HepG2 (cell line): ENCODE measurements around the gene CALD1. TPM values are rescaled to one million over a fixed set of nuclear protein-coding genes. Genes with fewer than 3 reads are reported as not detected.

ENCODE experiments used
- ATAC-seq: fragments of 200-7000 bp; cut with Tn5 transposase; 3 replicates; pipeline ENCODE4 v1.9.1; 2020; ENCODE audit warnings: mild to moderate bottlenecking, moderate library complexity
- BruUV-seq: library from RNA; stranded (reverse); fragments of 400-500 nt; replicated peaks from 2 replicates; lab custom pipeline; 2021; lab: Mats Ljungman, UMichigan
- CTCF ChIA-PET: fragments of 300-600 bp; formaldehyde crosslinking; extraction: SDS; loops from one replicate; lab custom pipeline; 2021; ENCODE audit warnings: low total read pairs, inconsistent platforms, low intra/inter-chr PET ratio; lab: Yijun Ruan, JAX
- POLR2A ChIA-PET: fragments of 350-600 bp; sonication (Branson Sonifier 250); formaldehyde crosslinking; loops from one replicate; lab custom pipeline; 2020; ENCODE audit warnings: antibody characterized with exemption, inconsistent platforms; lab: Yijun Ruan, JAX
- DNase-seq: peaks from one replicate; pipeline ENCODE4 v3.0.0-alpha.2; 2015; ENCODE audit warnings: low spot score
- FAIRE-seq: peaks from 3 replicates; lab custom pipeline; 2011; peaks lifted over from hg19 to GRCh38; lab: Jason Lieb, UNC
- H2AFZ ChIP-seq: one replicate; pipeline ENCODE4 v1.6.1; 2011; ENCODE audit warnings: low read length, inconsistent platforms
- H3K27ac ChIP-seq: fragments of 300-600 bp; 3 replicates; pipeline ENCODE4 v1.8.0; 2011; ENCODE audit warnings: mixed run types, mild to moderate bottlenecking, mixed read lengths, low read length, inconsistent platforms; ENCODE audit not compliant: insufficient read depth; ENCODE audit errors: extremely low read length
- H3K27me3 ChIP-seq, 2 experiments: fragments of 200-600 bp in 1 of 2; 2 replicates in 1 of 2; 3 replicates in 1 of 2; pipeline versions ENCODE4 v1.6.0 to v1.8.0; 2011; ENCODE audit warnings: low read length in 2 of 2, mild to moderate bottlenecking in 2 of 2, moderate library complexity in 2 of 2, inconsistent platforms in 1 of 2; ENCODE audit not compliant: insufficient read depth in 2 of 2, control insufficient read depth in 1 of 2
- H3K36me3 ChIP-seq, 2 experiments: fragments of 200-600 bp in 1 of 2; replicated peaks in 1 of 2; 2 replicates in 1 of 2; 3 replicates in 1 of 2; pipeline versions ENCODE4 v1.5.1 to v1.8.0; 2011; ENCODE audit warnings: low read length in 2 of 2, inconsistent platforms in 1 of 2; ENCODE audit not compliant: insufficient read depth in 2 of 2, control insufficient read depth in 1 of 2
- H3K4me1 ChIP-seq: 2 replicates; pipeline ENCODE4 v1.5.1; 2012; ENCODE audit warnings: low read length, inconsistent platforms; ENCODE audit not compliant: insufficient read depth
- H3K4me2 ChIP-seq: 2 replicates; pipeline ENCODE4 v1.6.0; 2011; ENCODE audit warnings: low read depth, low read length, inconsistent platforms
- H3K4me3 ChIP-seq, 3 experiments: fragments of 200-600 bp in 1 of 3; sonication (generic), shearing (Covaris generic) in 1 of 3; replicated peaks in 1 of 3; 2 replicates each; pipeline ENCODE4 v1.5.1; 2011 to 2016; ENCODE audit warnings: low read length in 3 of 3, inconsistent platforms in 2 of 3, low read depth in 2 of 3, mild to moderate bottlenecking in 2 of 3, control low read depth in 1 of 3, mixed read lengths in 1 of 3; ENCODE audit not compliant: insufficient read depth in 1 of 3
- H3K79me2 ChIP-seq: one replicate; pipeline ENCODE4 v1.6.1; 2011; ENCODE audit warnings: low read length, inconsistent platforms; ENCODE audit not compliant: insufficient read depth
- H3K9ac ChIP-seq: 2 replicates; pipeline ENCODE4 v1.6.0; 2011; ENCODE audit warnings: mild to moderate bottlenecking, low read depth, low read length, inconsistent platforms; ENCODE audit not compliant: insufficient read depth
- H3K9me3 ChIP-seq: 2 replicates; pipeline ENCODE4 v1.5.1; 2012; ENCODE audit warnings: mild to moderate bottlenecking, low read length
- H4K20me1 ChIP-seq: 2 replicates; pipeline ENCODE4 v1.6.0; 2011; ENCODE audit warnings: inconsistent platforms, mild to moderate bottlenecking, low read length, moderate library complexity; ENCODE audit not compliant: insufficient read depth
- CEBPB ChIP-seq: IDR thresholded peaks from 2 replicates; pipeline ENCODE4 v1.6.1; 2011; ENCODE audit warnings: low read depth, low read length, improper control_type of control experiment, borderline replicate concordance
- CREBL2 ChIP-seq: sonication (generic); formaldehyde crosslinking; IDR thresholded peaks from 2 replicates; pipeline ENCODE4 v1.8.1; 2023; ENCODE audit warnings: missing genetic modification reagents, mild to moderate bottlenecking, borderline replicate concordance
- ELK4 ChIP-seq: sonication (generic); formaldehyde crosslinking; IDR thresholded peaks from 2 replicates; pipeline ENCODE4 v1.9.0; 2021; ENCODE audit warnings: missing genetic modification reagents, borderline replicate concordance
- GATAD2A ChIP-seq: IDR thresholded peaks from 2 replicates; pipeline ENCODE4 v1.6.1; 2016
- HDAC1 ChIP-seq: sonication (generic); formaldehyde crosslinking; IDR thresholded peaks from 2 replicates; pipeline ENCODE4 v1.5.1; 2020; ENCODE audit warnings: mild to moderate bottlenecking, missing genetic modification reagents
- KAT8 ChIP-seq: IDR thresholded peaks from 2 replicates; pipeline ENCODE4 v1.6.1; 2016; ENCODE audit warnings: missing genetic modification reagents, missing compliant biosample characterization
- KLF11 ChIP-seq: IDR thresholded peaks from 2 replicates; pipeline ENCODE4 v1.6.1; 2016; ENCODE audit warnings: missing compliant biosample characterization
- NR3C1 ChIP-seq: sonication (generic); formaldehyde crosslinking; IDR thresholded peaks from 2 replicates; pipeline ENCODE4 v1.4.0; 2020; ENCODE audit warnings: missing genetic modification reagents
- SIX1 ChIP-seq: sonication (generic); formaldehyde crosslinking; IDR thresholded peaks from 2 replicates; pipeline ENCODE4 v1.4.0; 2020; ENCODE audit warnings: missing genetic modification reagents, borderline replicate concordance
- SMAD9 ChIP-seq: sonication (generic); formaldehyde crosslinking; IDR thresholded peaks from 2 replicates; pipeline ENCODE4 v1.5.1; 2020; ENCODE audit warnings: mild to moderate bottlenecking, missing genetic modification reagents
- SOX13 ChIP-seq, 3 experiments: fragments of 450-650 bp in 1 of 3; sonication (generic) in 1 of 3; formaldehyde crosslinking in 1 of 3; IDR thresholded peaks in 2 of 3; conservative IDR thresholded peaks in 1 of 3; 2 replicates each; pipeline versions ENCODE4 v1.5.0 to v1.6.1; 2016 to 2020; ENCODE audit warnings: antibody characterized with exemption in 1 of 3, mild to moderate bottlenecking in 1 of 3, missing compliant biosample characterization in 1 of 3, missing genetic modification reagents in 1 of 3, moderate library complexity in 1 of 3
- U2AF2 ChIP-seq: fragments of 200-400 bp; formaldehyde crosslinking; IDR thresholded peaks from 2 replicates; pipeline ENCODE4 v1.6.1; 2017; ENCODE audit warnings: low read depth, mild to moderate bottlenecking, low read length
- ZBTB1 ChIP-seq: sonication (generic); formaldehyde crosslinking; IDR thresholded peaks from 2 replicates; pipeline ENCODE4 v1.4.0; 2020; ENCODE audit warnings: missing genetic modification reagents, borderline replicate concordance
- ZBTB10 ChIP-seq: sonication (generic); formaldehyde crosslinking; IDR thresholded peaks from 2 replicates; pipeline ENCODE4 v1.4.0; 2020; ENCODE audit warnings: missing genetic modification reagents, borderline replicate concordance
- ZFP90 ChIP-seq: sonication (generic); formaldehyde crosslinking; IDR thresholded peaks from 2 replicates; pipeline ENCODE4 v1.8.0; 2022; ENCODE audit warnings: missing genetic modification reagents, mild to moderate bottlenecking, inconsistent platforms, borderline replicate concordance
- ZNF121 ChIP-seq: sonication (generic); formaldehyde crosslinking; IDR thresholded peaks from 2 replicates; pipeline ENCODE4 v1.5.0; 2020; ENCODE audit warnings: mild to moderate bottlenecking, missing genetic modification reagents
- WGBS: methylation state at CpG from one replicate; pipeline ENCODE4 v1.1.6; 2017; ENCODE audit warnings: low lambda C conversion rate; 5-methylcytosine and 5-hydroxymethylcytosine counted together
- in situ Hi-C: cut with HindIII; loops from 2 replicates; pipeline ENCODE4 v1.10.0; 2017; ENCODE audit warnings: low pct_unique_long_range_greater_than_20kb; ENCODE audit not compliant: extremely low pct_ligation_motif_present
- intact Hi-C: fragments of 100-400 bp; cut with micrococcal nuclease; formaldehyde crosslinking; loops from one replicate; pipeline ENCODE4 v1.10.0; 2022; ENCODE audit not compliant: unreplicated experiment
- polyA plus RNA-seq, 8 experiments: library from polyadenylated mRNA; depleted of rRNA in 3 of 8; stranded (reverse) in 7 of 8; unstranded in 1 of 8; fragments of >200 nt; fragmentation: Illumina TruSeq in 4 of 8; extraction: Trizol in 4 of 8; gene quantifications; 2 replicates each; pipeline versions ENCODE4 v1.2.1 to v1.2.3, GENCODE V29; 2011 to 2016; ENCODE audit warnings: low read depth in 4 of 8, missing spikeins in 1 of 8, mixed read lengths in 1 of 8; ENCODE audit not compliant: insufficient read depth in 1 of 8
- total RNA-seq, 5 experiments: library from RNA; depleted of rRNA; stranded (reverse); fragments of >200 nt; fragmentation: Illumina TruSeq; extraction: Trizol; gene quantifications; 2 replicates each; pipeline ENCODE4 v1.2.3, GENCODE V29; 2016; ENCODE audit warnings: low read depth in 1 of 5
- TF ChIP-seq, protein P1 (sequence below): IDR thresholded peaks from 2 replicates; pipeline ENCODE4 v1.6.1; 2012; ENCODE audit warnings: inconsistent platforms
- TF ChIP-seq, protein P2 (sequence below): sonication (generic); formaldehyde crosslinking; IDR thresholded peaks from 2 replicates; pipeline ENCODE4 v1.8.1; 2022; ENCODE audit warnings: mild to moderate bottlenecking, missing genetic modification reagents

CALD1 gene
- total and polyA plus RNA-seq, 2 of the 13 experiments (the other 11 are each of a cell fraction or from before 2014, with no cell fraction given) = 53.0 to 112 TPM

GRCh38 chr7:134993877-134994456 lies 214.5 kb downstream of the CALD1 start:
- no TSS peak for BruUV-seq
- H4K20me1 ChIP-seq = no peaks in the 10 kb centered on the region
- ChIA-PET POLR2A (interaction anchor here (0.7 to 4.3 kb wide), 4 partner anchors 154 to 177 kb away, joined by 3 to 30 read pairs (median 14); partner anchors contain the start of genes CYREN and TMEM140), CTCF (no interaction called here)
- no peaks in the 10 kb centered on the region for H3K9me3 ChIP-seq
- peak overlapping the region; percentile 25; the same call in 1 of the 2 replicates for H3K4me2 ChIP-seq
- H2AFZ ChIP-seq = no peak overlapping the region
- peaks cover 23% of the 10 kb centered on the region for H3K79me2 ChIP-seq
- DNase-seq (no peak), FAIRE-seq (no peak), ATAC-seq (no peak)
- H3K27me3 ChIP-seq = no peaks in the 10 kb centered on the region
- 54% methylated on average over 2 of the region's 2 CpGs for WGBS
- H3K27ac ChIP-seq = peak overlapping the region; percentile 96
- H3K4me1 ChIP-seq = peaks cover 100% of the 10 kb centered on the region
- H3K4me3 ChIP-seq = no peak overlapping the region
- H3K36me3 ChIP-seq = peaks cover 0 to 6% of the 10 kb centered on the region in 2 experiments; a peak in 1 of 5 replicates
- in situ Hi-C loops (loop anchor here (5.0 kb wide), 1 partner anchor 173 kb away; no protein-coding TSS in a partner anchor), intact Hi-C loops (loop anchor here (5.0 kb wide), 1 partner anchor 92 kb away; no protein-coding TSS in a partner anchor)
- H3K9ac ChIP-seq = no peak overlapping the region
- TF ChIP-seq ZFP90 (CRISPR knock-in tag) (no peak), ZBTB10 (CRISPR knock-in tag) (no peak), ZNF121 (CRISPR knock-in tag) (no peak), SIX1 (no peak), KLF11 (CRISPR knock-in tag) (no peak), GATAD2A (CRISPR knock-in tag) (peak; percentile 57; the same call in 1 of the 2 replicates), SMAD9 (no peak), NR3C1 (no peak), CREBL2 (no peak), ZBTB1 (CRISPR knock-in tag) (no peak), ELK4 (CRISPR knock-in tag) (no peak), CEBPB (no peak), HDAC1 (CRISPR knock-in tag) (no peak), U2AF2 (no peak), SOX13 (IDR thresholded peaks at IDR 0.05) (no peak), SOX13 (CRISPR knock-in tag; conservative IDR thresholded peaks at IDR 0.05 in 1 of 2, IDR thresholded peaks at IDR 0.05 in 1 of 2) (0 out of 4 replicates have a peak, but pooled peaks of 1 of the 2 experiments have one; percentile 14), KAT8 (CRISPR knock-in tag) (no peak)
- TF ChIP-seq, protein P1, sequence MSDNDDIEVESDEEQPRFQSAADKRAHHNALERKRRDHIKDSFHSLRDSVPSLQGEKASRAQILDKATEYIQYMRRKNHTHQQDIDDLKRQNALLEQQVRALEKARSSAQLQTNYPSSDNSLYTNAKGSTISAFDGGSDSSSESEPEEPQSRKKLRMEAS = 0 out of 2 replicates have a peak, but pooled peaks have one; percentile 31
- TF ChIP-seq, protein P2, sequence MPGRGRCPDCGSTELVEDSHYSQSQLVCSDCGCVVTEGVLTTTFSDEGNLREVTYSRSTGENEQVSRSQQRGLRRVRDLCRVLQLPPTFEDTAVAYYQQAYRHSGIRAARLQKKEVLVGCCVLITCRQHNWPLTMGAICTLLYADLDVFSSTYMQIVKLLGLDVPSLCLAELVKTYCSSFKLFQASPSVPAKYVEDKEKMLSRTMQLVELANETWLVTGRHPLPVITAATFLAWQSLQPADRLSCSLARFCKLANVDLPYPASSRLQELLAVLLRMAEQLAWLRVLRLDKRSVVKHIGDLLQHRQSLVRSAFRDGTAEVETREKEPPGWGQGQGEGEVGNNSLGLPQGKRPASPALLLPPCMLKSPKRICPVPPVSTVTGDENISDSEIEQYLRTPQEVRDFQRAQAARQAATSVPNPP (CRISPR knock-in tag) = no peak
